Fibroblast of skin of left biceps (primary cell): ENCODE data around the gene TTC33.

Experiments used
- DNase-seq, 2 experiments: peaks; one replicate each; pipeline ENCODE4 v3.0.0-alpha.2; 2013; ENCODE audit warnings: low read depth in 2 of 2

Gene TTC33

DNA sequence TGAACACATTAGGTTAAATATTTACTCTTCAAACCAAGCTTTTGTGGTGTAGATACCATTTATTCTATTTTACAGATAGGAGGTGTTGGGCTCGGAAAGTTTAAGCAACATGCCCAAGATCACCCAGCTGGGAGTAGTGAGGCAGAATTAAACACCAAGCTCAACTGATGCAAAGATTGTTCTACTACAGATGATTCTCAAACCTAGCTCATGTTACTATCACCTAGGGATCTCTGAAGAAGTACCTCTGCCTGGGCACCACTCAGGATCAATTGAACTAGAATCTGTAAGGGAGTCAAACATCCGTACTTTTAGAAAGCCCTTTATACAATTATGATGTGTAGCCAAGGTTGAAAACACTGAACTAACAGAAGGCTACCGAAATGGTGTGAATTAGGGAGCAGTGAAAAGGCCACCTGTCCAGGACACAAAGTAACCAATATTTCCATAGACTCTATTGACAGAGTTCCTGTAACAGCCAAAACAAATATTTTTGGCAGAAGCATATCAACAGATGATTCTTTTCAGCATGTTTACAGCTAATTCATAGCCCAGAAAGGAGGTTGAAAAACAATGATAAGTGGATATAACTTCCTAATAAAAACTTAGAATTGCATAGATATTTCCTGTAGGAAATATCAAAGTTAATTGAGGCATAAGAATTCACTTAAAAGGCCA lies 234.5 kb downstream of the TTC33 start:
- DNase-seq, result no peak

DNA sequence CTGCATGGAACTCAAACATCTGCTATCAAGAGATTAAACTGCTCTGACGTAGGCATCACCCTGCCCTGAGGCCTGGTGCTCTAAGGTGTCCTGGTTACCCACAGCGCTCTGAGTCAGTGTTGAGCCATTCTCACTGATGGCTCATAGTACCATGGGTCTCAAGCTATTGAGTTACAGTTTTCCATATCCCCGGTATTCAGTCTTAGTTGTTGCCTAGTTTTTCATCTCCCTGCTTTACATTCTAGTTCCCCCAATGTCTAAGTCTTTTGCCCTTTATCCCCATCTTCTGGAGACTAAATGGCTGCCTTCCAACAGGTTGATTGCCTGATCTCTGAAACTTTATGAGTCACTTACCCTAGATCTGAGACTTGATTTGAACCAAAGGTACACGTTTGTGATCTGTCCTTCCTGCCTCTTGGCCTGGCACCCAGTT lies 237.3 kb downstream of the TTC33 start:
- no peak for DNase-seq

DNA sequence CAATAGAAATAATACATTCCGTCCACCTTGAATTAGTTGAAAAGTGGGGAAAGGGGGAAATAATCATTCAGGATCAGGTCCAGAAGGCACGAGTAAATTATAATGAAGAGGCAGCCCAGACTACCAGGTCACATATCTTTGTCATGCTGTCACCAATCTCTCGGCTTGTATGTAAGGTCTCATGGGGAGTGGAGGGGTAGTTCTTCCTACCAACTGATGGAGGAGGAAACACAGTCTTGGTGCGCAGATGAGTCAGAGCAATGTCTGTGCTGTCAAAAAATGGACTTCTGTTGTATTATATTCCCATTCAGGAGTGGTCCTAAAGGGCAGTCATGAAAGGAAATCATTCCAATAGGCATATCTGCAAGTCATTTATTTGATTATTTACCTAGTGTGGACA lies 240.3 kb downstream of the TTC33 start:
- no peak for DNase-seq

DNA sequence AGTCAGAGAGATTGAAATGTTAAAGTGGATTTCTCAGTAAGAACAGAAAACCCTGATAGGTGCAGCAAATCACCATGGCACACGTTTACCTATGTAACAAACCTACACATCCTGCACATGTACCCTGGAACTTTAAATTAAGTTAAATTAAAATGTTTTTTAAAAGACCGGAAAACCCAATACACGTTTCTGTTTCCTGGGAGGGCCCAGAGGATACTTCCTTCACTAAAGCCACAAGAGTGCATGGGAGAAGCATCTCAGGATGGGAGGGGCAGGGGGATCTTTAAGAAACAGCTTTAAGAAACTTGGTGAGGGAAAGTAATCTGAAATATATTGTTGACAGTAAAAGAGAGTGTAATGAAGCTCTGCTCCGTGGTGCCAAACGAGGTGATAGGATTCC lies 240.8 kb downstream of the TTC33 start:
- DNase-seq, result no peak

DNA sequence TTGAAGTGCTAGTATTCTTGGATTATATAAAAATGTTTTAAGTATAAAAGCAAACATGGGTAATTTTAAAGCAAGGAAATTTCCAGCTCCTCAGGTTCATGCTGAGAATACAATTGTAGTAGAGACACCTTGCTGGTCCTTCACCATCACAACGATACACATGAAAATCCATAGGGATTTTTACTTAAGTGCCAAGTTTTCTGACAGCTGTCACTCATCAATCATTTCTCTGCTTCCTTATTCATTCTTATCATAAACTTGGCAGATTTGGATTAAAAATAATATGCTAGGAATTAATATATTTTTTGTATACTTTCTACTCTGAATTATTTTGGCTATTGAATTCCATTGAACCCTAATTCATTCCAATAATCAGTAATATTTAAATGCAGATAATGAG lies 244.0 kb downstream of the TTC33 start:
- no peak for DNase-seq

DNA sequence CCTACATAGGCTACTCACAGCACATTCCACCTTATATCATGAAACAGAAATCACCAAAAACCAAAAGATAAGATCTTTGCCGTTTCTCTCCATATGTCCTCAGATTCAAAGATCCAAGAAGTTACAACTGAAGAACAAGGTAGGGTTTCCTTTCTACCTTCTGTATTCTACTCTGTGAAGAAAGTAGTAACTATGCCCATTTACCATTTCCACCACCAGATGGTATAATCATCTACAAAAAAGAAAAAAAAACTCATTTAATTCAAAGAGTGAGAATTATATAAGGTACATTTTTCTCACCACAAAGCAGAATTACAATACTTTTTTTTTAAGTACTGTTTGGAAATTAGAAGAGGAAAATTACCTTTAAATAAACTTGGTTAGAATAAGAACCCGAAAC lies 248.7 kb downstream of the TTC33 start:
- DNase-seq, result no peak

DNA sequence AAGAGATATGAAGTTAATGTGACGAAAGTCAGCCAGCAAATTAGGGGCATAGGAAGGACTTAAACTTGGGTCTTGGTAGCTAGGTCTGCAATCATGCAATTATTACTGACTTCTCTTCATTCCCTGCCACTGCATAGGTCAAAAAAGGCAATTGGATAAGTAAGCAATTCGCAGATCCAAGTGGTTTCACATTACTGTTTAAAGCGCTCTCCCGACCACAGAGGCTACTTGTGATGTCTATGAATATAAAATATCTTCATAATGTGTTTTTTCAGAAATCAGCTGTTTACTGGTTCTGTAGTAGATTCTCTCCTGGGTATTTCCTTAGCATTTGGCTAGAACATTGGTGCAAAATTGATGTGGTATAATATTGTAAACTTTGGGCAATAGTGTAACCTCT lies 250.7 kb downstream of the TTC33 start:
- no peak for DNase-seq

DNA sequence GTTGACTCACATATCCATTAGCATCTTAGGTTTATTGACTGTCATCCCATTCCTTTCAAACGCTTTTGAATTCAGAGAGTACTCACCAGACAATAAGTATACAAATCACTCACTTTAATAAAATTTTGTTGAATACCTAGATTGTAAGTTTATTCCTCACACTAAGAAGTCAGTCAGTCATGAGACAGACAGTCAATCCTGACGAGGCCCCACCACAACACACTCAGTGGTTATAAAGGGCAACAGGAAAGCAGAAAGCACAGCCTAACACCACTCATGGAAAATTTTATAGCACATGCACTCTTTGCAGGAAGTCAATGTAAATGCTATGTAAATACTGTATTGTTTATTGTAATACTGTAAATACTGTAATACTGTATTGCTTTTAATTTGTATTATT lies 252.3 kb downstream of the TTC33 start:
- DNase-seq, result no peak

DNA sequence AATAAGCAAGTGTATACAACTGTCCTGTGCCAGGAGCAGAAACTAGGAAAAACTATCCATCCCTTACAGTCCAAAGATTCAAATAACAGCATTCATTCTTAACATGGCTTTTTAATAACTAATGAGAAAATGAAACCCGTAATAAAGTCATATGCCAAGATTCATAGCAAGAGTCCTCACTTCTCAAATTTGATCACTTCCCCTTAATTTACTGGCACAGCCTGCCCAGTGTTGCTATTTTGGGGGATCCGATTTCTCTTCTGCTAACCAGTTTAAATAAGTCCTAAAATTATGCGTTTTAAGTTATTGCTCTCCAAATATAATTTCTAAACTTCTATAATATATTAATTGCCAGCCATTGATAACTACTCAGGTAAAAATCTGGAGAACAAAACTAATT lies 253.0 kb downstream of the TTC33 start:
- DNase-seq, result no peak

DNA sequence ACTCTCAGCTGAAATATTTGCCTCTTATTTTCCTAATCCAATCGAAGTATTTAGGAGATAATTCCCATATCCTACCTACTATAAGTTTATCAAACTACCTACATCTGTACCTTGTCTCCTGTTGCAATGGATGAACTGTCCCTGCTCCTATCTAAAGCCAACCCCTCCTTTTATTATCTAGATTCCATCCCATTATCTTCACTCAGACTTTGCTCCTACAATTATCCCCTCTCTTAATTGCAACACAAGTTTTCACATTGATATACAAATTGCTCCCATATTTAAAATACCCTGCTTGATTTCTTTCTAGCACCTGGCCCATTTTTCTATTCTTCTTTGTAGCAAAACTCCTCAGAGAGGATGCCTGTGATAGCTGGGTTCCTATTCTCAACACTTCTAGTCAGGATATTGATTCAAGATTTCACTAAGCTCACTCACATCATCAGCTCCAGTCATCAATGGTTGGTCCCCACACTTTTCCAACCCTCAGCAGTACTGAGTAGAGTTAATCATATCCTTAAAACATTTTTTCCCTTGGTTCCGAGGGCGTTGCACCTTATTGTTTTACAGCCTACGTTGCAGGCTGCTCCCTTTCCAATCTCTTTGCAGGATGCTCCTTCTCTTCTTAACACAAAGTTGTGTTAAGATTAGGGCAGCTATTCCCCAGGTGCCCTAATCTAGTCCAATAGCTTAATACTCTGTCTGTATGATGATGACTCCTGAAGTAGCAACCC lies 253.9 kb downstream of the TTC33 start:
- no peak for DNase-seq

DNA sequence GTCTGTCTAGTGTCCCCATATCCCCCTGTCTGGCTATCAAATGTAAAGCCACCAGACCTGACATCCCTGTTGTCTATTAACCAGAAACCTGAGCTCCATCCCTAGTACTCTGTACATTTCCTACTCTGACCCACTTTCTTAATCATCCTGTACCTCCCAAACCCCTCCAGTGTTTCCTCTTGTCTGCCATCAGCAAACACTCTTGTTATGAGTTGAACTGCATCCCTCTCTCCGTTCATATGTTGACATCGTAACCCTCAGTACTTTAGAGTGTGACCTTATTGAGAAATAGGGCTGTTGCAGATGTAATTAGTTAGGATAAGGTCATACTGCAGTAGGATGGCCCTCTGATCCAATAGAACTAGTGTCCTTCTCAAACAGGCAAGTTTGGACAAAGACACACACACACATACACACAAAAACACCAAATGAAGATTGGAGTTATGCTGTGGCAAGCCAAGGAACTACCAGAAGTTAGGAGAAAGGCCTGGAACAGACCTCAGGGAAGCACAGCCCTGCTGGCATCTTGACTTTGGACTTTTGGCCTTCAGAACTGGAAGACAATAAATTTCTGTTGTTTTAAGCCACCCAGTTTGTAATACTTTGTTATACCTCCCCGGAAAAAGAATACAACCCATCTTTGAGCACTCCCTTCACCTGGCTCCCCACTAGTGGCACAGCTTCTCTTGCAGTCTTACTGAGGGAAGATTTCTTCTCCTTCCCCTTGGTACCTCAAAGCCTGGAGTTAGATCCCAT lies 256.1 kb downstream of the TTC33 start:
- DNase-seq, result no peak

DNA sequence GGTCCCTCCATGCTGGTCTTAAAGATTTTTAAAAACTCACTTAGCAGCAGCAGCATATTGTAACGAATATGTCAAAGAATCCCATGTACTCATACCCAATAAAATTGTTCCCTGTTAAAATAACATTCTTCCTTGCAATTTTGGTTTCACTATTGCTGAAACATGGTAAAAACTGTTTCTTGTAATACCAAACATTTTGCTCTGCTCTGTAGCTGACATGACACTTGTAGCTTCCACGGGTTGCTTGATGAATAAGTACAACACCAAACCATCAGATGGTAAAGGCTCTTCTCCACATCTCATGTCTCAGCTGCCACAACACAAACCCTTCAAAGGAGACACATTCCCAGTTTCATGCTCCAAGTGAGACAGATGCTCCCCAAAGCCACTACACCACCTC lies 256.8 kb downstream of the TTC33 start:
- no peak for DNase-seq

DNA sequence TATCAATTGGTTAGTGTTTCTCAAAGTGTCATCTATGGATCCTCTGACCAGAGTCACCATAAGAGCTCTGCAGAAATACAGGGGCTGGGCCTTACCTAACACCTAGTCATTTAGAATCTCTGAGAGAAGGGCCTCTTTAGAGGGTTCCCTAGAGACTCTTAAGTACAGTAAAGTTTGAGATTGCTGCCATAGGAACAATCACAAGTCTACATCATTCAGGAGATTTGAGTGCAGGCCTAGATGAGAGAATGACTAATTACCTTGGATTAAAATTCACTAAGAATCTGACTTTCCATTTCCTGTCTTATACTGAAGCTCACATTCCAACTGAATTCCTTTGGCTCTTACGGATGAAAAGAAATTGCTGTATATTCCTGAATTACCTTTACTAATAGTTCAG lies 258.2 kb downstream of the TTC33 start:
- peak in 1 of 2 experiments; percentile 5 for DNase-seq

DNA sequence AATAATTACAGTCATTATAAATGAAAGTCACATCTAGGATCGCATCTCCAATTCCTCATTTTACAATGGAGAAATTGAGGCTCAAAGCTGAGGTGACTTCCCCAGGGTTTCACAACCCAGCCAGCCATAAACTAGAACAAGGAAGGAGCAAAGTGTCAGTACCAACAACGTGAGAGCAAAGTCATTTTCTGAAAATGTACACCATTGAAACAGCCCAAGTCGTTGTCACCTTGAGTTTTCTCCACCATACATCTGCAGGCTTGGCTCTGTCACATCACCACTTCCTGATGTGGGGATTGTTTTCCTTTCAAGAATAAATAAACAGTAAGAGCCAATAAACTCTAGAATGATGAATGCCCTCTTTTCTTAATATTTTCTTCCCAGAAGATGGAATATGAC lies 260.5 kb downstream of the TTC33 start:
- no peak for DNase-seq

DNA sequence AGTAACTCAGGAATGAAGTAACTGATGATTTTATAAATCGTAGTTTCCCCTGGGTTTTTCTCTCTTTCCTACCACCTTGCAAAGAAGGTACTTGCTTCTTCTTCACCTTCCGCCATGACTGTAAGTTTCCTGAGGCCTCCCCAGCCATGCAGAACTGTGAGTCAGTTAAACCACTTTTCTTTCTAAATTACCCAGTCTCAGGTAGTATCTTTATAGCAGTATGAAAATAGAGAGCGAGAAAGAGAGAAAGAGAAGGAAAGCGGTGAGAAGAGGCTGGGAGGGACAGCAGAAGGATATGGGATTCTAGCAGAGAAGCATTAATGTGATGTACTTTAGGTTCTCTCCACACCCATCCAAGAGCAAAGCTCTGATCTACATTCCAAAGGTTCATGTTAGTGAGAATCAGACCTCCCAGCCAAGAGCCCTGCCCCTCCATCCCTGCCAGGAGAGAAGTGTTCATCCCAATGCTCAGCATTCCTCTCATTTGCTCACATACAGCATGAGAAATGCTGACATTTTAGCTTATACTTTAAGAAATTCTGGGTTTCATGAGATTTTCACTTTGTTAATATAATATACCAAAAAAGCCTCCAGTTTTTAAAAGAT lies 261.0 kb downstream of the TTC33 start:
- no peak for DNase-seq

DNA sequence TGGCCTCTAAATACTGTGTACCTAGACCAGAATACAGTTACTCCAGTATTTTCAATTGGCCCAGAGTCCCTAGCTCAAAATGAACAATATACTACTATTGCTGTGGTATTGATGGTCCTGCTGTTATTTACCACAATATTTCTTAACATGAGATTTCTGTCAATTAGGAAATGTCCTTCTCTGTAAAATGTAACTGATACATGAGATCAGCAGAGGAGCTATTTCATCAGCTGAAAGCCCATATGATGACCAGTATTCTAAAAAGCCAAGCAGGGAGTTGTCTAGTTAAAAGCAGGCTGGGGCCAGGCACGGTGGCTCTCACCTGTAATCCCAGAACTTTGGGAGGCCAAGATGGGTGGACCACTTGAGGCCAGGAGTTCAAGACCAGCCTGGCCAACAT lies 263.7 kb downstream of the TTC33 start:
- DNase-seq, result no peak

DNA sequence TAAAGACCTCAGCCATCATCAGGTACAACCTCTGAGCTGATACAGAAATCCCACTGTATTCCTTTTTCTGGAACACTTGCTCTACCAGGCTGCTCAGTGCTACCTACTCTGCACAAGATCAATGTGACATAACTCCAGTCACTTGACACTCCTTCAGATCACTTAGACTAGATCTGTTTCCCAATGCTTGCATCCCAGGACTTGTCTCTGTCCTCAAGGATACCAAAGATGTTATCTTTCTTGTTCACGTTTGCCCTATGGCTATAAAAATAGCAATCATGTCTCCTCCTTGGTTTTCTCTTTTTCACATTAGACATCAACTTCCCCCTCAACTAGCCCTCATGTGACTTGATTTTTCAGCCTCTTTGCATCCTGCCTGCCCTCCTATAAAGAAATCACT lies 264.1 kb downstream of the TTC33 start:
- DNase-seq, result no peak

DNA sequence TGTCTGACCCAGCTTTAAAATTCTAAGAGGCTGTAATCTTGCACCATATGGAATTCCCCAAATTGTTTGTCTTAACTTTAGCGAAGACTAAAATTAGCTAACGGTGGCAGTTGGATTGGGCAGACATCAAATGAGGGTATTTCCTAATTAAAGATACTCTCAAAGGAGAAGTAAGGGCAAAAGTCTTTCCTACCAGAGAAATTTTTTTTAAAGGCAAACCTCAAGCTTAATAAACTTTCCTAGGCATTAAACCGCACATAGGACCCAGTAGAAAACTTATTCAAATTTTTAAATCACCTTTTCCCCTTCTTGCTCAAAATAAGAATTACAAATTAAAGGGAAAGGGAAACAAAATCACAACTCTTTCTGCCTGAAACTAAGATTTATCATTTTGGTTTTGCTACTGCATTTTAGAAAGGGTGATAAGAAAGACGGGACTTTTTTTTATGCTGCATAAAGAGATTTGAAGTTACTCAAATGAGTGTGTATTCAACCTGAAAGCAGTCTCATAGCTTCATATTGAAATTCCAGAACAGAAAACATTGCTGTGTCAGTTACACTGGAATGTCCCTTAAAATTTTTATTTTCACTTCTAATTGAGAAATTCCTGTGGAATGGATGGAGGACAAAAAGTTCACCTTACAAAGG lies 265.2 kb downstream of the TTC33 start:
- DNase-seq, result no peak

DNA sequence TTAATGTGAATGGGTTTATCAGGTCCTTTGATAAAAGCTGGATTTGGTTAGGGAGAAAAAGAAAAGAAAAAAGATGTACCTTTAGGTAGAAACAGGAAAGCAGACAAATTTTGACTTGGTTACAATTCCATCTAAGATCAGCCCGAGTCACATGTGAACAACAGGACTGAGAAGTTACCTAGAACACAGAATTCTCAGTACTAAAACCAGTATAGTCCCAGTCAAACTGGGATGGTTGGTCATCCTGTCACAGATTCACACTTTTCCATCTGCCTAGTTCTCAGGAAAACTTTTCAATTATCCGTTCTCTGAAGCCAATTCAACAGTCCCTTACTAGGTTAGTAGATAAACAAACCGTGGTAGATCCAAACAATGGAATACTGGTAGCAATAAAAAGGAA lies 266.3 kb downstream of the TTC33 start:
- DNase-seq, result no peak

DNA sequence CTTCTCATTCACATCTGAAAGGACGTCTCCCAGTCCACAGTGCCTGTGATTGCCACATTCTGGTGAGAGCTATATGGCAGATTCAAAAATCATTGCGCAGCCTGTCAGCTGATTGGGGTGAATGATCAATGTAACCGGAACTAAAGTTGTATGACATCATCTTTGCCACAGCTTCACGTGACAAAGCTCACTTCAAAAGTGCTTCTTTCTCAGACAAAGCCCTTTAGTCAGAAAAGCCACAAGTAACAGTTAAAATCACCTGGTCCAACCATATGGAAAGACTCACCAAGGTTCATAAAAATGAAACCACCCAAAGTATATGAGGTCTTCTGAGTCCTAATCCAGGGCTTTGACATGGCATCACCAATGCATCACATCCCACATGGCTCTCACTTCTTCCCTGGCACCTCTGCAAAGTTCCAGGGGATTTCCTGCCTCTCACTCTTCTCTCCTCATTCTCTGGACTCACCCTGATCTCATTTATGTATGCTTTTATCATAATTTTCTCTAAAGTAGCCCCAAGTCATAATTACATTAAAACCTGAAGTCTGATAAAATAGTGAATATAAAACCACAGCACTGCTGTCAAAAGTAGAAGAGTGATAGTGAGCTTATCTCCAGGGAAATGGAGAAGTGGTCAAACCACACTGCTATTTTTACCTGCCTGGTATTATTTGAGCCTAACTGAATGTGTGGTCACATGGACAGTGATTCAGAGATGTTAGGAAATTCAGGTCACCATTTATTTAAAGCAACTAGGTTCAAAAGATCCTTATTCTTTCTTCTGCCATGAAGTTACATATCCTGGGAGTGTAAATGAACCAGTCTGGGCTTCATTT lies 269.1 kb downstream of the TTC33 start:
- no peak for DNase-seq
